DND-41 (cell line): Measurements from ENCODE around the gene RABGAP1L.

Source experiments
- EZH2 ChIP-seq: IDR thresholded peaks from 3 replicates; pipeline ENCODE4 v1.6.1; 2012; ENCODE audit warnings: borderline replicate concordance, low read depth, mild to moderate bottlenecking, moderate library complexity, low read length, inconsistent platforms; ENCODE audit not compliant: severe bottlenecking
- TF ChIP-seq, protein P1 (sequence below): IDR thresholded peaks from 2 replicates; pipeline ENCODE4 v1.5.1; 2012; ENCODE audit warnings: borderline replicate concordance, low read length, moderate library complexity, mild to moderate bottlenecking; ENCODE audit not compliant: poor library complexity, severe bottlenecking; ENCODE audit errors: extremely low read depth

GRCh38 chr1:174269989-174270651 lies 110.8 kb downstream of the RABGAP1L start:
- TF ChIP-seq, protein P1, sequence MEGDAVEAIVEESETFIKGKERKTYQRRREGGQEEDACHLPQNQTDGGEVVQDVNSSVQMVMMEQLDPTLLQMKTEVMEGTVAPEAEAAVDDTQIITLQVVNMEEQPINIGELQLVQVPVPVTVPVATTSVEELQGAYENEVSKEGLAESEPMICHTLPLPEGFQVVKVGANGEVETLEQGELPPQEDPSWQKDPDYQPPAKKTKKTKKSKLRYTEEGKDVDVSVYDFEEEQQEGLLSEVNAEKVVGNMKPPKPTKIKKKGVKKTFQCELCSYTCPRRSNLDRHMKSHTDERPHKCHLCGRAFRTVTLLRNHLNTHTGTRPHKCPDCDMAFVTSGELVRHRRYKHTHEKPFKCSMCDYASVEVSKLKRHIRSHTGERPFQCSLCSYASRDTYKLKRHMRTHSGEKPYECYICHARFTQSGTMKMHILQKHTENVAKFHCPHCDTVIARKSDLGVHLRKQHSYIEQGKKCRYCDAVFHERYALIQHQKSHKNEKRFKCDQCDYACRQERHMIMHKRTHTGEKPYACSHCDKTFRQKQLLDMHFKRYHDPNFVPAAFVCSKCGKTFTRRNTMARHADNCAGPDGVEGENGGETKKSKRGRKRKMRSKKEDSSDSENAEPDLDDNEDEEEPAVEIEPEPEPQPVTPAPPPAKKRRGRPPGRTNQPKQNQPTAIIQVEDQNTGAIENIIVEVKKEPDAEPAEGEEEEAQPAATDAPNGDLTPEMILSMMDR, result no peak
- TF ChIP-seq EZH2, result no peak
